Ovary (tissue), 3 donors: Measurements from ENCODE around the gene CDC42BPA.

Experiments
- CTCF ChIP-seq, 3 donors: fragments of 450-650 bp in 2 of 3; fragments of 200-600 bp in 1 of 3; IDR thresholded peaks; one replicate each; pipeline versions ENCODE4 v1.5.1 to v1.8.0; 2016 to 2022; ENCODE audit warnings: antibody characterized with exemption in 3 of 3, mild to moderate bottlenecking in 1 of 3
- POLR2A ChIP-seq: fragments of 450-650 bp; IDR thresholded peaks from one replicate; pipeline ENCODE4 v1.6.1; 2017; ENCODE audit warnings: antibody characterized with exemption, mild to moderate bottlenecking, moderate library complexity
- donor health status: DM: no; HTN: no; CAD: no.

- TF ChIP-seq CTCF (IDR thresholded peaks at IDR 0.05) (no peak), POLR2A (no peak)
Measured at GRCh38 chr1:226946841-226947240, 371.5 kb downstream of the CDC42BPA start.
